ENCODE measurements around the gene OR6C2. TPM values are rescaled to one million over a fixed set of nuclear protein-coding genes. Genes with fewer than 3 reads are reported as not detected.

OR6C2 gene
- total and polyA plus RNA-seq, 9 of the 15 experiments (the other 6 are each of a cell fraction or from before 2014, with no cell fraction given), result not detected

DNA sequence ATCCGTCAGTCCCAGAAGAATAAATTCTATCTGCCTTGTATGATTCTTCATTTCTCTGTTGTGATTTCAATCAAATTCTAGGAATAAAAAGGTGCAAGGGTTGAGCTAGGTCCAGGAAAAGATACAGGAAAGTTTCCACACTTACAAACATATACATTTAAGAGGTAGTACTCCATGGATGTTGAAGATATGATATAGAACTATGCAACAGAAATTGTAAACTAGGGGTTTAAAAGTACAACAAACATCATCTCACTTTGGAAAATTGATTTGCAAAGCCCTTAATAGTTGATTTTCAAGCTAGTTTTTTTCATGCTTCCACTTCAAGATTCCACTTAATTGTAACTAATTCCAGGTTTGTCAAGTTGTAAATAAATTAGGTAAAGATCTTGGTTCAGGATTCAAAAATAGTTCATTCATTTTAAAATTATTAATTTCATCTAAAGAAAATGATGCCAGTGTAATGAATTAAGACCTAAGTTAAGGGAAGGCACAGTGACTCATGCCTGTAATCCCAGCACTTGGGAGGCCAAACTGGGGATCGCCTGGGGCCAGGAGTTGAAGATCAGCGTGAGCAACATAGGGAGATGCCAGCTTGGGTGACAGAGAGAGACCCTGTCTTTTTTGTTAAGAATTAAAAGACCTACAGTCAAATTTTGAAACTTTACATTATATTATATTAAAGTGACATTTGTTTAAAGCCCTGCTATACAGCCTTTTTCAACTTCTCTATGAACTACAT lies 26.4 kb downstream of the OR6C2 start, which contains the start of gene OR6C70 (continued):
- TF ChIP-seq ZBTB12 (CRISPR knock-in tag; IDR thresholded peaks at IDR 0.05) (no peak), EP400 (IDR thresholded peaks at IDR 0.05) (no peak), VEZF1 (CRISPR knock-in tag; IDR thresholded peaks at IDR 0.05) (no peak), ZSCAN29 (IDR thresholded peaks at IDR 0.05) (no peak), THRA (IDR thresholded peaks at IDR 0.05) (no peak), ZNF253 (CRISPR knock-in tag; conservative IDR thresholded peaks at IDR 0.05) (no peak)
